Measurements from ENCODE around the gene PAPPA2.

Gene PAPPA2

DNA sequence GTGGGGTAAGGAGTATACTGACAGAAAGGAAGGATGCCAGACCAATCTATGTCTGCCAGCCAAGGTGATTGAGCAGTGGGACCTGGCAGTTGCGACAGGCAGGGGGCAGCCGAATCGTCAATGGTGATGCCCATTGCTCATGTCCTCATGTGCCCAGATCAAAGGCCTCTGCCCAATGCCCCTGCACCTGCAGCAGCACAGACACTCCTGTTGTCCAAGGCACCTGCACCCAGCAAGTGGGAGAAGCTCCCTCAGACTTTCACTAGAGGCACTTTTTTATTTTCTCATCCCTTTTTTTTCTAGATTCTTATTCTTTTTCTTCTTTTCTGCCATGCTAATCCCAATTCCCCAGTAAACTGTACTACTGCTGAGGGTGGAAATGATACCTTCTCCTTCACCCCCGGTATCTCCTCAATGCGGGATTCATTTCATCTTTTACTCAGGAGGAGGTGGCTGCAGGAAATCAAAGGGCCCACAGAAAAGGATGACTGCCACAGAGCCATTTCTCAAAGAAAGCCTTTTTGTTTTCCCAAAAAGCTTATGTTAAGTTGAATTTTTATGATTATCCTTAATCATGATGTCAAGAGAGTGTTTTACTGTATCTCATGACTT is 332.0 kb downstream of the PAPPA2 start:
- DNase-seq (ENCODE audit: extremely low read depth in 1 of 2, low read depth in 1 of 2), result no peak

DNA sequence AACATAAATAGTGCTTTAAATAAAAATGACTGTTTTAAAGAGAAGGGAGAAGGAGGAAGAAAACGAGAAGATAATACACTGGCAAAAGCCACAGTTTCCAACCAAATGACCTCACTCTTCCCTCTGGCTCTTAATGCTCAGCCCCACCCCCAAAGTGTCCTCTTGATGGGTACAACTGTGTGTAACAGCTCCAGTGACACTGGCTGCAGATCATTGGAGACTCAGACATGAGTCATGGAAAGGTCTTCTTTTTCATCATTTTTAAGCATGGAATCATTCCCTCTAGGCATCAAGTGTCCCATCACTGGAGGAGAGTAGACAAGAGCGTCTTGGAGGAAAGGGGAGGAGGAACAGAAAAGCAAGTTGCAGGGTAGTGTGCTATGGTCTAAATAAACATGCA is 333.0 kb downstream of the PAPPA2 start:
- DNase-seq (ENCODE audit: extremely low read depth in 1 of 2, low read depth in 1 of 2), result no peak

- no peak for DNase-seq (ENCODE audit: extremely low read depth in 1 of 2, low read depth in 1 of 2)
Measured at GRCh38 chr1:176796583-176796982, 333.6 kb downstream of the PAPPA2 start.

DNA sequence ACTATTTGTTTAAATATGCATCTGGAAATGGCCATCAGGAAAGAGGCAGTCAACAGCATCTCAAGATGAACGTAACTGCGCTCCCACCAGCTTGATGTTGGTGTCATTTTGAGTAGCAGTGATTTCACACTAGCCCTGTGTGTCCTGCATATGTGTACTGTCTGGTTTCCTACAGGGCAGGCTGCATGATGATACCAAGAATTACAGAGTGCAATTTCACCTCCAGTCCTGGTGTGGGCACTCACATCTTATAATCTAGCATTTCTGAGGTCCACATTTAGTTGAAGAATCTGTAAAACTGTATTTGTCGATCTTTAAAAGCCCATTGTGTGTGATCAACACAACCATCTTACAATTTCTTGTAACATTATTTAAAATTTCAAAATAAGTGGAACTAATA is 336.4 kb downstream of the PAPPA2 start:
- DNase-seq (ENCODE audit: extremely low read depth in 1 of 2, low read depth in 1 of 2), result no peak

DNA sequence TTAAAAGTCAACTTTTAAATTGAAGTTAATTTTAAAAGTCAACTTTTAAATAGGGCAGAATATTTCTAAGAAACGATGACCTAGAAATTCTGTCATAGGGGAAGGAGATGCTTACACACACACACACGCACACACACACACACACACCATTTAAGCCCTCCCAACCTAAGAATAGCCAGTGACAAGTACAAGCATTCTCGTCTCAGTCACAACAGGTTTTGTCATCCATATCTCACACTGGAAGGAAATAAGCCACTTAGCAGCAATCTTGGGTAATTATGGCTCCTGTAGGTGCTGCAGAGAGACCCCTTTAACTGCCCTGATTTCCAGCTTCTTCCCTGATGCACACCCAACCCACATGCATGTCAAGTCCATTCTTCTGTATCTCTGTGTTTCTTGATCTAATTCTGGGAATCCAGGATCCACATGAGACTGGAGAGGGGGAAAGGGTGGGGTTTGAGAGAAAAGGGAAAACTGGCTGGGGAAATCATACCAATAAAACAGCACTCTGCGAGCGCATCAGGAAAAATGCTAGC is 338.1 kb downstream of the PAPPA2 start:
- DNase-seq (ENCODE audit: extremely low read depth in 1 of 2, low read depth in 1 of 2), result no peak

- DNase-seq (ENCODE audit: extremely low read depth in 1 of 2, low read depth in 1 of 2), result no peak
Measured at GRCh38 chr1:176801514-176802020, 338.6 kb downstream of the PAPPA2 start.

DNA sequence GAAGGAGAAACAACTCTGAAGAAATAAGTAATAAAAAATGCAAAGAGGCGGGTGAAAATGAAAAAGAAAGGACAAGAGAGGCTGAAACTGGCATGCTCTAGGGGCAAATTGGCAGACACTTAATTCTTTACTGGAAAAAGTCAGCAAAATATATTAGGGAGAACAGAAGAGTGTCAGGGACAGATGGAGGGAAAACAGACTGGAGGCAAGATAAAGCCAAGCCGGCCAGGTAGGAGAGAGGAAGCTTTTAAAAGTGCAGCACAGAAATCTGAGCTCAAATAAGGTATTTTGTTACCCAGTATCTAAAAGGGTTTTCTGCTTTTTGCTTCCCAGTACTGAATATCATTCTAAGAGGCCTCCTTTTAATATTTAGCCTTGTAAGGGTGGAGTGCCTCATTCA is 339.3 kb downstream of the PAPPA2 start:
- DNase-seq (ENCODE audit: extremely low read depth in 1 of 2, low read depth in 1 of 2), result no peak

GRCh38 chr1:176803042-176803441 is 340.1 kb downstream of the PAPPA2 start:
- DNase-seq (ENCODE audit: extremely low read depth in 1 of 2, low read depth in 1 of 2), result no peak

- DNase-seq (ENCODE audit: extremely low read depth in 1 of 2, low read depth in 1 of 2), result no peak
Measured at GRCh38 chr1:176803596-176803995, 340.6 kb downstream of the PAPPA2 start.

DNA sequence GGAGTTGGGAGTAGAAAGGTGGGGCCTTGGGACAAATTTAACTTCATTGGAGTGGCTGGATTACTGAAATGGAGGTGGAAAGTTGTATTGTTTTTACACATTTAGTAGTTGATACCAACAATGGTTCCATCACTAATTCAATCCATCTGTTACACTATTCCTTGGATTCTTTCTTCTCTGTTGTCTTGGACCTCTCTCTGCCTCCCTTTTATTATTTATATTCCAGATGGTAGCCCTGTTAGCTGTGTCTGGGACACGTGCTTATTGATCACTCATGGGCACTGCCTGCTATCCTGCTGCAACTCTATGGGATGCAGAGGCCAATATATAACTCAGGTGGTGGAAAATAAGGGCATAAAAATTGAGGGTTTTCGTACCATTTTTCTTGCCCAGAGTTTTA is 346.3 kb downstream of the PAPPA2 start:
- DNase-seq (ENCODE audit: extremely low read depth in 1 of 2, low read depth in 1 of 2), result no peak

GRCh38 chr1:176811511-176812288 is 348.7 kb downstream of the PAPPA2 start:
- DNase-seq (ENCODE audit: extremely low read depth in 1 of 2, low read depth in 1 of 2), result no peak

- no peak for DNase-seq (ENCODE audit: extremely low read depth in 1 of 2, low read depth in 1 of 2)
Measured at GRCh38 chr1:176815621-176816020, 352.6 kb downstream of the PAPPA2 start.

DNA sequence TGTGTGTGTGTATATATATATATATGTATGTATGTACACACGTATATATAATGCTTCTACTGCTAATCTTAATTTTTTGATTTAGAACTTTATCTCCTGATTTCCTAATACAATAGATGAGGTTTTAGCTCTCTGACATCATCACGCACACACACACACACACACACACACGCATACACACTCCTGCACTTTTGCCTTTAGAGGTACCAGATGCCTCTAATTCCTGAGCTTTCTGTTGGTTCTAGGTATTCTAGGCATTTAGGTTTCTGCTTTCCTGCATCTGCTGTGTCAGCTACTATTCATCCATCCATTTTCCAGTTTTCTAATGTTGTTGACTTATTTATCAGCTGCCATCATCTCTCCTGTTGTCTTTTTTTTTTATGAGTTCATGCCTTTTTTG is 353.3 kb downstream of the PAPPA2 start:
- DNase-seq (ENCODE audit: extremely low read depth in 1 of 2, low read depth in 1 of 2), result no peak

DNA sequence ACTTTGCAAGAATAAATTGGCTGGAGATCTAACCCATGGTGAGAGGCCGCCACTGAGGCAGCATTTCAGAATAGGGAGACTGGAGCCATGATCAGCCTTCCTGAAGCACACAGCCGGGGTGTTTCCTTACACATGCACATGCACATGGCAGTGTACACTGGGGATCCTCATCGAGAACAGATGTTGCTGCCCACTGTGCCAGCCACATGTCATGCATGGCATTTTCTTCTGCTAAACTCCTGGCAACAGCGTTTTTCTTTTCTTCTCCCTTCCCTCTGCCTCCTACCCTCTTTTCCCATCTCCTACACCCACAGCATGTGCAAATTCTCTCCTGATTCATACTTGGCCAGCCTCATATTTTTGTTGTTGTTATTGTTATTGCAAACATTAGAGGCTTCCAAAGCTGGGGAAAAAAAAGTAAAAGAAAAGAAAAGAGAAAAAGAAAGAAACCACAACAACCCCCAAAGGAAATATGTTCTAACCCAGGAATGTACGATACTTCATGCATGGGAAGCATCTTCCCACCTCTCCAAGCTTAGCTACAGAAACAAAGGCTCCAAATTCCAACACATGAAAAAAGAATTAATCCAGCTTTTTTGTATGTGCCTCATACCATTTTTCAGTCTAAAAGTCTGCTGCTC is 357.5 kb downstream of the PAPPA2 start:
- no peak for DNase-seq (ENCODE audit: extremely low read depth in 1 of 2, low read depth in 1 of 2)

DNA sequence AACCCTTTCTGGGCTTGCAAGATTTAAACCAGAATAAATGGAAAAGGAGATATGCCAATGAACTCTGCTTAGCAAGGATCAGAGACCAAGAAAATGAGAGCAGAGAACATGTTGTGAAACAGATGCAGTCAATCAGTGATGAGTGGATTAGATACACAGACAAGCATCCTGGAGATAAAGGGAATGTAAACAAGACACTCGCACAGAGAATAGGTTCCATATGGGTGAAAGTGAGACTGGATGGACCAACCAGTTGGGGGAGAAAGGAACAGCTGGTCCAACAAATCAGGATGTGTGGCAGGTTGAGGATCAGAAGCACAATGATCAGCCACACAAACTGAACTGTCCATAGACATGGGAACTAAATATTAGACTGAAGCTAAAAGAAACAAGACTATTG is 363.3 kb downstream of the PAPPA2 start:
- no peak for DNase-seq (ENCODE audit: extremely low read depth in 1 of 2, low read depth in 1 of 2)

DNA sequence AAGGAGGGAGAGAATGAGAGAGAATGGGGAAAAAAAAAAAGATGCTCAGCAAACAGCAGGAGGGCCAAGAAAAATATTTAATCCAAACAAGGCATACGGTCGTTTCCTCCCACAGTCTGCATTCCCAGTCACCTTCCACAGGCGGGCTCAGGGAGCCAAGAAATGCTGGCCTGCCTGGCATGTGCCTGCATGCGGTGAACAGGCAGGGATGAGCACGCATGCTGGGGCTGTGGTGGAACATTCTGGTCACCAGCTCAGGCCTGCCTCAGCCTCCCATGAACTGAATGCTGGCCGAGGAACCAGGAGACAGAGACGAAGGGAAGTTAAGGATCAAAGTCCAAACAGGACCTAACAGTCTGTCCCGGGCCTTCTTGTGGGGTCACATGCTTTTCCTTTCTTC is 366.3 kb downstream of the PAPPA2 start:
- no peak for DNase-seq (ENCODE audit: extremely low read depth in 1 of 2, low read depth in 1 of 2)

GRCh38 chr1:176831150-176831549 is 368.2 kb downstream of the PAPPA2 start:
- DNase-seq (ENCODE audit: extremely low read depth in 1 of 2, low read depth in 1 of 2), result no peak

- no peak for DNase-seq (ENCODE audit: extremely low read depth in 1 of 2, low read depth in 1 of 2)
Measured at GRCh38 chr1:176837708-176838107, 374.7 kb downstream of the PAPPA2 start.

DNA sequence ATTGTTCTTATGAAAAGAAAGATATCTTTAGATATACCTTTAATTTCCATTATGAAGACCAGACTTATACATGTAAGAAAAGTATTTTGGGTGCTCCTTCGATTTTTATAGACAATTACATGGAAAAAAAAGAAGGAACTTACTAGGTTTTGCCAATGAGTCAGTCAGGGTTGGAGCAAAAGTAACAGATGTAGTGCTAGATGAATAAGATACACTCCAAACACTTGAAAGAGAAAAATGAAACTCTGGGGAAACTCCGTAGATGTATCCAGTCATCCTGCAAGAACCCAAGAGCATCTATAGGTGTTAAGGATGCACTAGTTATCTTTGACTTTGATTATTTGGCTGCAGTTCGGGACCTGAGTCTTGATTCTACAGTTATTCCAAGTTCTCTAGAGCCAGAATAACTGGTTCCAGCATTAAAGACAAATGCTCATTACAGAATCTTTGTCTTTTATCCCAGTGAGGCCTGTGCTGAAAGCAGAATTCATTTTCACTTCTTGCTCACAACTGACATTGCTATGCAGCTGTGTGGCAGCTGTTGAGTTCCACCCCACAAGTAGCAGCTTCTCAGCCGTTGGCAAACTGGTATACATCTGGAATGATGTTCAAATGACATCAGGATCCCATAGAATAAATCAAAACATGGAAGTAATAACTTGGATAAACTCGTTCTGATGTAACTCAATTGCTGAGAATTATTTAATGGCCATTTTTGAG is 375.5 kb downstream of the PAPPA2 start:
- no peak for DNase-seq (ENCODE audit: extremely low read depth in 1 of 2, low read depth in 1 of 2)

DNA sequence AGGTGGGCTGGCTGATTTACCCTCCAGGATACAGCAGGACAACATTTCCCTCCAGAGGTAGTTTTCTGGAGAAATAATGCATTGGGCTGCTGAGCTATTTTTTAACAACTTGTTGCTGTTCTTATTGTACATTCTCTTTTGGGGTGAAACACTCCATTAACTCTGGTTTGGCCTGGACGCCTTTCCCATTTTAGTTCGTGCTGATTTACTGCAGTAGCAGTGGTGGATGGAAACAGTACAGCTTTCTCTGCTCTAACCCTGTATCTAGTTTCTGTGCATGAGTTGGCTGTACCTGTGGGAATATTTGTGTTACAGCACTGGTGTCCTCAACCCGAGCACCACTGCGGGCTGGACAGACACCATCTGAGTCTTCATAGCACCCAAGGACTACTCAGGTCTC is 376.2 kb downstream of the PAPPA2 start:
- no peak for DNase-seq (ENCODE audit: extremely low read depth in 1 of 2, low read depth in 1 of 2)

DNA sequence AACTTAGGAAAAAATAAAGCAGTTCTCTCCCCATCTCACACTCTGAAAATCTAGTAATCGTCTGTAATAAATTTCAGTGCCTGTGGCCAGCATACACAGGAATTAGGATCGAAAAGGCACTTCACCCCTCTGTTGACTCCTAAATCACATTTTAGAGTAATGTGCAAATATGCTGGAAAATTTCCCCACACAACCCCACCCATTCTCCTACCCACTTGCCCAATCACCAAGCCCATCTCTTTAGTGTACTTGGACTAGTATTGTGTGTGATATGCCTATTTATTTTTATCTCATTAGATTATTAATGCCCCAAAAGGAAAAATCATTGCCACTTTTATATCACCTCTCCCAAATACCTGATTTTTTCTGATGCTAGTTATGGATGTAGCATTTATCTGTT is 378.3 kb downstream of the PAPPA2 start:
- DNase-seq (ENCODE audit: extremely low read depth in 1 of 2, low read depth in 1 of 2), result no peak

Data from stimulated activated CD8-positive, alpha-beta memory T cell treated with anti-CD3 and anti-CD28 coated beads, Interleukin-7, amount 100 ng/mL, for 48 hours (primary cell).